ENCODE measurements around the gene HELB. TPM values are rescaled to one million over a fixed set of nuclear protein-coding genes. Genes with fewer than 3 reads are reported as not detected.

The HELB gene
- total and polyA plus RNA-seq, 4 experiments from 2014 or later: 20.2 to 69.0 (median 49.5) TPM

DNA sequence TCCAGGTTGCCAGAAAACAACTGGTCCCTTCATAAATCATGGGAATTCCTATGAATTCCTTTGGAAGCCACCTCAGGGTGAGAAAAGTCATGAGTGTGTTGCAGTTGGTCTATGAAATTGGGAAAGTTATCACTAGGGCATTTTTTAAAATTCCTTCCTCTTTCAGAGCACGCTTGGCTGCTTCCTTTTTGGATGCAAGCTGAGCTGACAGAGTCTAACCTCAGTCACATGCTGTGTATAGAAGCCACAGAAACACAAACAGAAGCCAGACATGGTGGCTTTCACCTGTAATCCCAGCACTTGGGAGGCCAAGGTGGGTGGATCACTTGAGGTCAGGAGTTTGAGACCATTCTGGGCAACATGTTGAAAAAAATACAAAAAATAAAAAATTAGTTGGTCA is 21.7 kb upstream of the HELB start:
- Mint-ChIP-seq H3K4me1 (peaks cover 44 to 85% (median 67%) of the 10 kb centered on the region in 4 donors), H3K36me3 (peaks cover 0 to 5% of the 10 kb centered on the region in 2 donors), H3K4me3 (peak overlapping the region in 1 of 8 donors; percentile 59), H3K27ac (no peak overlapping the region), H3K9me3 (peaks cover 0 to 11% (median 3%) of the 10 kb centered on the region in 8 donors), H3K27me3 (no peaks in the 10 kb centered on the region)
- Histone ChIP-seq H3K4me3 (ENCODE audit: low read length in 2 of 2) (no peak overlapping the region), H3K9me3 (ENCODE audit: control insufficient read depth in 1 of 2, low read length in 2 of 2) (no peaks in the 10 kb centered on the region), H3K36me3 (ENCODE audit: insufficient read depth, low read length) (no peaks in the 10 kb centered on the region), H3K27me3 (ENCODE audit: insufficient read depth, low read length) (no peaks in the 10 kb centered on the region), H3K4me1 (ENCODE audit: insufficient read depth, low read length) (peaks cover 56% of the 10 kb centered on the region), H3K27ac (ENCODE audit: low read depth, low read length) (no peak overlapping the region)
- intact Hi-C loops (cut with micrococcal nuclease): no loop called here
- ChIA-PET CTCF (ENCODE audit: partially characterized antibody) (interaction anchor here (1.4 to 16.8 kb wide), 7 partner anchors 8 to 128 kb away, joined by 3 to 445 read pairs (median 4); partner anchors contain the start of gene HELB), POLR2A (ENCODE audit: partially characterized antibody) (interaction anchor here (0.6 to 5.5 kb wide), 3 partner anchors 8 to 61 kb away, joined by 3 to 51 read pairs (median 5); partner anchors contain the start of gene HELB)
- no peak for DNase-seq

DNA sequence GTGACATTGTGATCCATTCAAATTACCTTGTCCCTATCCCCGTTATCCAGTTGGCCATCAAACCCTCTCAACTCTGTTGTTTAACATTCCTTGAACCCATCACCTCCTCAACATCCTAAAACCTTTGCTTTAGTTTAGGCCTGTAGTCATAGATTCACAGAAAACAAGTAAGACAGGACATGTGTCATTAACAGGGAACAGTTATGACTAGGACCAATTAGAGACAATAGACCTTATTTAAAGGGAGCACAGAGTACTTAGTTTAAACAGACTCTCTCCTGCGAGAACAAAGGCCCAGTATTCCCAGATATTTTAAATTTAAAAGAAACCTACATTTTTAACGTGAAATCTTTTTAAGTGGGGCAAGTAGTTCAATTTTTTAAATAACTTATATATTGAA is 20.0 kb upstream of the HELB start:
- no peaks in the 10 kb centered on the region for H3K9me3 ChIP-seq (ENCODE audit: control insufficient read depth in 1 of 2, low read length in 2 of 2)
- no peak for DNase-seq
- intact Hi-C loops (cut with micrococcal nuclease): no loop called here
- CTCF ChIA-PET (ENCODE audit: partially characterized antibody): interaction anchor here (1.4 to 16.8 kb wide), 3 partner anchors 12 to 126 kb away, joined by 3 to 445 read pairs (median 54); partner anchors contain the start of gene HELB
- Mint-ChIP-seq H3K36me3 (peaks cover 0 to 5% of the 10 kb centered on the region in 2 donors), H3K4me3 (peak overlapping the region in 2 of 8 donors; percentile 10 to 13), H3K27ac (no peak overlapping the region), H3K27me3 (no peaks in the 10 kb centered on the region), H3K4me1 (peaks cover 48 to 87% (median 67%) of the 10 kb centered on the region in 4 donors), H3K9me3 (peaks cover 0 to 11% (median 3%) of the 10 kb centered on the region in 8 donors)
- H3K4me3 ChIP-seq (ENCODE audit: low read length in 2 of 2): no peak overlapping the region
- peaks cover 70% of the 10 kb centered on the region for H3K4me1 ChIP-seq (ENCODE audit: insufficient read depth, low read length)
- no peak overlapping the region for H3K27ac ChIP-seq (ENCODE audit: low read depth, low read length)
- POLR2A ChIA-PET (ENCODE audit: partially characterized antibody): interaction anchor here (5.5 kb wide), 1 partner anchor 21 kb away, joined by 51 read pairs; the partner anchor contains the start of gene HELB
- H3K27me3 ChIP-seq (ENCODE audit: insufficient read depth, low read length): no peaks in the 10 kb centered on the region
- H3K36me3 ChIP-seq (ENCODE audit: insufficient read depth, low read length): no peaks in the 10 kb centered on the region

DNA sequence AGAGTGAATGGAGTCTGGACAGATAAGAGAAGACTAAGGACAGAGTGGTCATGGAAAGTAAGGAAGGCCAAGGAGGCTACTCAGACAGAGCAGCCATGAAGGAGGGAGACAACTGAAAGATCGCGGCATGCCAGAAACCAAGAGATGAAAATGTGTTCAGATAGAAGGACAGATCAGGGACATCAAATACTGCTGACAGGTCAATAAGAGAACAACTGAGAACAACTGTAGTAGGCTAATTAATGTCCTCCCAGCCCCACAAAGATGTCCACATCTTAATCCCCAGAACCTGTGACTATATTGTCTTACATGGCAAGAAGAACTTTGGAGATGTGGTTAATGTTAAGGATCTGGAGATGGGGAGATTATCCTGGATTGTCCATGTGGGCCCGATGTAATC is 15.0 kb upstream of the HELB start:
- Histone ChIP-seq H3K36me3 (ENCODE audit: insufficient read depth, low read length) (no peaks in the 10 kb centered on the region), H3K27me3 (ENCODE audit: insufficient read depth, low read length) (no peaks in the 10 kb centered on the region), H3K9me3 (ENCODE audit: control insufficient read depth in 1 of 2, low read length in 2 of 2) (no peaks in the 10 kb centered on the region), H3K27ac (ENCODE audit: low read depth, low read length) (no peak overlapping the region), H3K4me3 (ENCODE audit: low read length in 2 of 2) (peak overlapping the region in 1 of 2 donors; percentile 35), H3K4me1 (ENCODE audit: insufficient read depth, low read length) (peaks cover 96% of the 10 kb centered on the region)
- peaks cover 71 to 94% (median 82%) of the 10 kb centered on the region in 4 donors for H3K4me1 Mint-ChIP-seq
- POLR2A ChIA-PET (ENCODE audit: partially characterized antibody): no interaction called here
- H3K27me3 Mint-ChIP-seq: no peaks in the 10 kb centered on the region
- H3K27ac Mint-ChIP-seq: peak overlapping the region; percentile 61 to 94 (median 85)
- H3K36me3 Mint-ChIP-seq: no peaks in the 10 kb centered on the region
- intact Hi-C loops (cut with micrococcal nuclease): loop anchor here (5.0 kb wide), 2 partner anchors 120 to 155 kb away; partner anchors contain the start of genes LLPH and TMBIM4
- CTCF ChIA-PET (ENCODE audit: partially characterized antibody): interaction anchor here (1.6 kb wide), 1 partner anchor 16 kb away, joined by 4 read pairs; no protein-coding TSS in a partner anchor
- H3K4me3 Mint-ChIP-seq: peak overlapping the region in 7 of 8 donors; percentile 36 to 79 (median 73)
- DNase-seq: no peak
- H3K9me3 Mint-ChIP-seq: no peaks in the 10 kb centered on the region

DNA sequence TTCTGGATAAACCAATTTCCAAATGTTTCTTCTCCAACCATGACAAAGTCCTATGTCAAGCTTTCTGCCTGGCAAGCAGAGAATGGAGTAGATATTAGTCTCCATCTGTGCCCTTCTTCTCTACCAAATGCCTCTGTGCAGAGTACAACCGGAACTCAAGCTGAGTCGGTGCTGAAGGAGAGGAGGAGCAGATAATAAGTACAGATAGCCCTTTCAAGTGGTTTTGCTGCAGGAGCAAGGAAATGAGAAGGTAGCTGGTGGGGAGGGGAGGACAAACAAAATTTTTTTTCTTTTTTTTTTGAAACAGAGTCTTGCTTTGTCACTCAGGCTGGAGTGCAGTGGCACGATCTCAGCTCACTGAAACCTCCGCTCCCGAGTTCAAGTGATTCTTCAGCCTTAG is 14.2 kb upstream of the HELB start:
- H3K27me3 Mint-ChIP-seq: no peaks in the 10 kb centered on the region
- Histone ChIP-seq H3K4me1 (ENCODE audit: insufficient read depth, low read length) (peaks cover 100% of the 10 kb centered on the region), H3K4me3 (ENCODE audit: low read length in 2 of 2) (peak overlapping the region; percentile 21 to 35), H3K27ac (ENCODE audit: low read depth, low read length) (peak overlapping the region; percentile 35), H3K36me3 (ENCODE audit: insufficient read depth, low read length) (no peaks in the 10 kb centered on the region), H3K9me3 (ENCODE audit: control insufficient read depth in 1 of 2, low read length in 2 of 2) (no peaks in the 10 kb centered on the region), H3K27me3 (ENCODE audit: insufficient read depth, low read length) (no peaks in the 10 kb centered on the region)
- DNase-seq: peak; percentile 86 to 92 (median 89)
- H3K27ac Mint-ChIP-seq: peak overlapping the region; percentile 61 to 94 (median 85)
- peaks cover 72 to 96% (median 83%) of the 10 kb centered on the region in 4 donors for H3K4me1 Mint-ChIP-seq
- no peaks in the 10 kb centered on the region for H3K36me3 Mint-ChIP-seq
- POLR2A ChIA-PET (ENCODE audit: partially characterized antibody): interaction anchor here (0.8 to 4.5 kb wide), 10 partner anchors 9 to 1677 kb away, joined by 3 to 144 read pairs (median 4); partner anchors contain the start of genes CAND1, HELB and TMBIM4
- H3K9me3 Mint-ChIP-seq: no peaks in the 10 kb centered on the region
- intact Hi-C loops (cut with micrococcal nuclease): loop anchor here (1.0 to 5.0 kb wide), 5 partner anchors 9 to 156 kb away; partner anchors contain the start of genes HELB, LLPH and TMBIM4
- peak overlapping the region; percentile 36 to 79 (median 70) for H3K4me3 Mint-ChIP-seq
- CTCF ChIA-PET (ENCODE audit: partially characterized antibody): interaction anchor here (0.8 to 1.4 kb wide), 7 partner anchors 9 to 23 kb away, joined by 3 to 9 read pairs (median 4); no protein-coding TSS in a partner anchor

DNA sequence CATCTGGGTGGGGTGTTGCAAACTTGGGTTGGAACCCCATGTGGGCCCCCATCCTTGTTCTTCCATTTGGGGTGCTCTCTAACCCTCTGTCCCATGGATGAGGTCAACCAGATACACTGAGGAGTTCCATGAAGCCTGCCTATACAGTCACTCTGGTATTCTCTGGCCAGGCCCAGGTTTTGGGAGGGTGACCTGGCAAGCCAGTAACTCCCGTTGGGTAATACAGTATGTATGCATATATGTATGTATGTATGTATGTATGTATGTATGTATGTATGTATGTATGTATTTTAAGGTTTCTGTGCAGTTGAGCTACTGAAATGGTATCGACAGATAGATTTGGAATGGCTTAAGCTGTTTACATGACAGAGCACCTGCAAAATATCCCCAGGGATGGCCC is 12.8 kb upstream of the HELB start:
- intact Hi-C loops (cut with micrococcal nuclease): loop anchor here (2.0 to 5.0 kb wide), 3 partner anchors 19 to 157 kb away; partner anchors contain the start of genes LLPH and TMBIM4
- no peaks in the 10 kb centered on the region for H3K27me3 Mint-ChIP-seq
- peaks cover 65 to 87% (median 76%) of the 10 kb centered on the region in 4 donors for H3K4me1 Mint-ChIP-seq
- H3K36me3 Mint-ChIP-seq: no peaks in the 10 kb centered on the region
- H3K9me3 Mint-ChIP-seq: no peaks in the 10 kb centered on the region
- H3K9me3 ChIP-seq (ENCODE audit: control insufficient read depth in 1 of 2, low read length in 2 of 2): no peaks in the 10 kb centered on the region
- POLR2A ChIA-PET (ENCODE audit: partially characterized antibody): interaction anchor here (0.6 to 4.5 kb wide), 2 partner anchors 14 to 120 kb away, joined by 4 to 144 read pairs; partner anchors contain the start of genes HELB and TMBIM4
- H3K4me3 ChIP-seq (ENCODE audit: low read length in 2 of 2): no peak overlapping the region
- no peaks in the 10 kb centered on the region for H3K27me3 ChIP-seq (ENCODE audit: insufficient read depth, low read length)
- DNase-seq: no peak
- CTCF ChIA-PET (ENCODE audit: partially characterized antibody): interaction anchor here (1.4 kb wide), 1 partner anchor 11 kb away, joined by 8 read pairs; no protein-coding TSS in a partner anchor
- H3K4me1 ChIP-seq (ENCODE audit: insufficient read depth, low read length): peaks cover 95% of the 10 kb centered on the region
- peak overlapping the region in 5 of 8 donors; percentile 28 to 68 (median 53) for H3K4me3 Mint-ChIP-seq
- peak overlapping the region; percentile 78 to 89 (median 85) for H3K27ac Mint-ChIP-seq
- H3K27ac ChIP-seq (ENCODE audit: low read depth, low read length): peak overlapping the region; percentile 7
- no peaks in the 10 kb centered on the region for H3K36me3 ChIP-seq (ENCODE audit: insufficient read depth, low read length)

DNA sequence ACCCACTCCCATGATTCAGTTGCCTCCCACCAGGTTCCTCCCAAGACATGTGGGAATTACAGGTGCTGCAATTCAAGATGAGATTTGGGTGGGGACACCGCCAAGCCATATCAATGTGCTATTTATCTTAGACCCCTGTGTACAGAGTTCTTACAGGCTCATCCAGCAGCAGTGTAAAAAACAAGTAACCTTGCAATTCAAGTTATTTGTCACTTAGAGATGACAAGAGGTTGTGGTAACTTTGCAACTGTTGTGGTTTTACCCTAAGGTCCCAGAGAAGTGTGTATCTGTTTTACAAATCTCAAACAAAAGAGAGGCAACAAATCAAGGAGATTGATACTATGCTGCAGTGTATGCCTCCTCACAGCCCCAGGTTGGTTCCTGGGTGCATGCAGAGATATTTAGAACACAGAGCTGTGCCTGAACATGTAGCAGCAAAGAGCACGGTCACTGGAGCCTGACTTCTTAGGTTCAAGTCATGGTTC is 11.5 kb upstream of the HELB start:
- Mint-ChIP-seq H3K36me3 (no peaks in the 10 kb centered on the region), H3K9me3 (no peaks in the 10 kb centered on the region), H3K27ac (peak overlapping the region; percentile 70 to 89 (median 86)), H3K4me1 (peaks cover 62 to 81% (median 71%) of the 10 kb centered on the region in 4 donors), H3K4me3 (peak overlapping the region in 7 of 8 donors; percentile 51 to 80 (median 66)), H3K27me3 (no peaks in the 10 kb centered on the region)
- Histone ChIP-seq H3K27ac (ENCODE audit: low read depth, low read length) (peak overlapping the region; percentile 5), H3K36me3 (ENCODE audit: insufficient read depth, low read length) (no peaks in the 10 kb centered on the region), H3K9me3 (ENCODE audit: control insufficient read depth in 1 of 2, low read length in 2 of 2) (no peaks in the 10 kb centered on the region), H3K4me3 (ENCODE audit: low read length in 2 of 2) (peak overlapping the region in 1 of 2 donors; percentile 9), H3K27me3 (ENCODE audit: insufficient read depth, low read length) (no peaks in the 10 kb centered on the region), H3K4me1 (ENCODE audit: insufficient read depth, low read length) (peaks cover 83% of the 10 kb centered on the region)
- peak; percentile 54 to 75 (median 64) for DNase-seq
- intact Hi-C loops (cut with micrococcal nuclease): no loop called here
- CTCF ChIA-PET (ENCODE audit: partially characterized antibody): interaction anchor here (0.9 kb wide), 1 partner anchor 11 kb away, joined by 3 read pairs; the partner anchor contains the start of gene HELB
- POLR2A ChIA-PET (ENCODE audit: partially characterized antibody): interaction anchor here (0.6 to 4.5 kb wide), 12 partner anchors 9 to 1531 kb away, joined by 3 to 144 read pairs (median 3); partner anchors contain the start of genes GNS, HELB, LEMD3 and TMBIM4

DNA sequence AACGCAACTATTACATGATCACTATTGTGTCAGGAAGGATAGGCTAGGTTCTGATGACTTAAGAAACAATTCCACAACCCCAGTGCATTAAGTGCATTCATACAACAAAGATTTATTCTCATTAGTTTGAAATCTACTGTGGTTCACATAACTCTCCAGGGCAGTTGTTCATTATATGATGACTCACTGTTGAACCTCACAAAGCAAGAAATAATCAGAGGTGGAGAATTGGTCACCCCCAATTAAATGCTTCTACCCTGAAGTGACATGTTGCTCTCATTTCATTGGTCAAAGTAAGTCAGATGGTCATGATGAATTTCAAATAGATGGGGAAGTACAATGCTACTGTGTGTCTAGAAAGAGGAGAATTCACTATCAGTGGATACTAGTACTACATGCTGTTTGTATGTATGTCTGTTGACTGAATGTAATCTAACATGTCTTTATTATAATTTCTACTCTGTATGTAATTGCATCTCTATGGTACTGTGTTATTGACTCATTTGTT is 6.1 kb upstream of the HELB start:
- Mint-ChIP-seq H3K4me3 (peak overlapping the region in 2 of 8 donors; percentile 35 to 41), H3K4me1 (peaks cover 32 to 51% (median 43%) of the 10 kb centered on the region in 4 donors), H3K27ac (peak overlapping the region in 1 of 7 donors; percentile 49), H3K9me3 (no peaks in the 10 kb centered on the region), H3K27me3 (no peaks in the 10 kb centered on the region), H3K36me3 (no peaks in the 10 kb centered on the region)
- DNase-seq: no peak
- intact Hi-C loops (cut with micrococcal nuclease): no loop called here
- Histone ChIP-seq H3K9me3 (ENCODE audit: control insufficient read depth in 1 of 2, low read length in 2 of 2) (no peaks in the 10 kb centered on the region), H3K4me3 (ENCODE audit: low read length in 2 of 2) (no peak overlapping the region), H3K27me3 (ENCODE audit: insufficient read depth, low read length) (no peaks in the 10 kb centered on the region), H3K36me3 (ENCODE audit: insufficient read depth, low read length) (no peaks in the 10 kb centered on the region), H3K27ac (ENCODE audit: low read depth, low read length) (no peak overlapping the region), H3K4me1 (ENCODE audit: insufficient read depth, low read length) (peaks cover 48% of the 10 kb centered on the region)
- ChIA-PET CTCF (ENCODE audit: partially characterized antibody) (no interaction called here), POLR2A (ENCODE audit: partially characterized antibody) (no interaction called here)

Measured in CD4-positive, alpha-beta memory T cell (primary cell).